C4-2B (cell line): ENCODE measurements around the gene NHS.

Experiments used
- CTCF ChIP-seq: fragments of 450-650 bp; conservative IDR thresholded peaks from 2 replicates; pipeline ENCODE4 v1.5.1; 2017; ENCODE audit warnings: mild to moderate bottlenecking
- ZFX ChIP-seq: fragments of 450-650 bp; IDR thresholded peaks from 2 replicates; pipeline ENCODE4 v1.6.1; 2017

GRCh38 chrX:17475449-17476217 is 100.6 kb downstream of the NHS start:
- no peak for TF ChIP-seq CTCF
- no peak for TF ChIP-seq ZFX
